ENCODE measurements around the gene DTX3. TPM values are rescaled to one million over a fixed set of nuclear protein-coding genes. Genes with fewer than 3 reads are reported as not detected.

The DTX3 gene
- total RNA-seq, 1 experiment from 2014 or later, result 0.37 TPM

GRCh38 chr12:57581802-57582201 is 22.8 kb upstream of the DTX3 start:
- CTCF ChIA-PET, result interaction anchor here (2.1 to 3.3 kb wide), 2 partner anchors 11 to 144 kb away, joined by 15 to 18 read pairs; partner anchors contain the start of gene PIP4K2C
- Histone ChIP-seq H3K36me3 (ENCODE audit: control insufficient read depth in 1 of 2, insufficient read depth in 2 of 2, low read length in 2 of 2) (peaks cover 0 to 8% of the 10 kb centered on the region in 2 experiments; a peak in 2 of 4 replicates), H3K4me3 (replicated peaks in 1 of 2; ENCODE audit: low read depth in 1 of 2, low read length in 2 of 2) (no peak overlapping the region), H3K9ac (ENCODE audit: low read length) (no peak overlapping the region), H3K9me2 (ENCODE audit: insufficient read depth) (no peaks in the 10 kb centered on the region), H3K27me3 (ENCODE audit: insufficient read depth, low read length) (no peaks in the 10 kb centered on the region), H3K4me1 (ENCODE audit: control insufficient read depth in 1 of 2, insufficient read depth in 2 of 2, low read length in 2 of 2) (no peaks in the 10 kb centered on the region), H2AFZ (ENCODE audit: low read depth, low read length, poor library complexity, severe bottlenecking) (no peak overlapping the region), H3K79me2 (ENCODE audit: insufficient read depth, low read length) (no peaks in the 10 kb centered on the region), H4K20me1 (ENCODE audit: insufficient read depth) (no peaks in the 10 kb centered on the region), H3K4me2 (ENCODE audit: low read length) (no peak overlapping the region), H3K27ac (ENCODE audit: low read depth, low read length) (no peak overlapping the region), H3K9me3 (ENCODE audit: control insufficient read depth in 1 of 2, insufficient read depth in 1 of 2, low read depth in 1 of 2, low read length in 2 of 2) (no peaks in the 10 kb centered on the region)
- POLR2A ChIA-PET, result no interaction called here
- TF ChIP-seq CBX3 (IDR thresholded peaks at IDR 0.05; ENCODE audit: low read depth) (no peak), EZH2 (IDR thresholded peaks at IDR 0.05) (no peak)
- intact Hi-C loops (cut with micrococcal nuclease), result loop anchor here (5.0 kb wide), 1 partner anchor 110 kb away; the partner anchor contains the start of gene OS9
- no peak for ATAC-seq
- DNase-seq (ENCODE audit: low read depth, low spot score), result no peak
- no TSS peak for BruUV-seq (replicated peaks)
- RAD21 ChIA-PET (ENCODE audit: low non-redundant PET in 1 of 2, low total read pairs in 2 of 2, uncharacterized antibody in 2 of 2, unreplicated experiment in 2 of 2), result no interaction called here

DNA sequence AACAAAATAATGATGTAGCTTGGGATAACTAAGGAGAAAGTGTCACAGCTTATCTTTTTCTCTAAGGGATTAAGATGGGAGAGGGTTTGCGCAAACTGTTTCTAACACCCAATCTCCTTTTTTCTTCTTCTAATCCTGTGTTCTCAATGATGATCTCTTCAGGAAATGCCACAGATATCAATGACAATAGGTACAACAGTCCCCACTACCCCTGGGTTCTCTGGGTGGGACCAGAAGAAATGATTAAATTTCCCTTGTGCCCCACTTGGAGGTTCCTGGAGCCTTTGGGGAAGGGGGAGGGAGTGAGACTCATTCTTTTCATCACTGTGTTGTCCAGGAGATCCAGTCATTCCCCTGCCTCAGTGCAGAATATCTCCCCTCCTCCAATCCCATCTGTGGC is 22.2 kb upstream of the DTX3 start:
- BruUV-seq (replicated peaks), result no TSS peak
- no peaks in the 10 kb centered on the region for H3K27me3 ChIP-seq (ENCODE audit: insufficient read depth, low read length)
- ChIA-PET RAD21 (ENCODE audit: low non-redundant PET in 1 of 2, low total read pairs in 2 of 2, uncharacterized antibody in 2 of 2, unreplicated experiment in 2 of 2) (interaction anchor here (1.0 to 1.3 kb wide), 2 partner anchors 36 to 175 kb away, joined by 3 read pairs; no protein-coding TSS in a partner anchor), CTCF (interaction anchor here (0.7 to 3.3 kb wide), 4 partner anchors 10 to 1268 kb away, joined by 3 to 18 read pairs (median 14); partner anchors contain the start of gene PIP4K2C), POLR2A (no interaction called here)
- H3K27ac ChIP-seq (ENCODE audit: low read depth, low read length), result no peak overlapping the region
- H3K79me2 ChIP-seq (ENCODE audit: insufficient read depth, low read length), result no peaks in the 10 kb centered on the region
- no peak overlapping the region for H3K4me2 ChIP-seq (ENCODE audit: low read length)
- H3K36me3 ChIP-seq (ENCODE audit: control insufficient read depth in 1 of 2, insufficient read depth in 2 of 2, low read length in 2 of 2), result peaks cover 0 to 8% of the 10 kb centered on the region in 2 experiments; a peak in 2 of 4 replicates
- H3K9me2 ChIP-seq (ENCODE audit: insufficient read depth), result no peaks in the 10 kb centered on the region
- no peak overlapping the region for H2AFZ ChIP-seq (ENCODE audit: low read depth, low read length, poor library complexity, severe bottlenecking)
- ATAC-seq (no peak), DNase-seq (ENCODE audit: low read depth, low spot score) (no peak)
- no peaks in the 10 kb centered on the region for H4K20me1 ChIP-seq (ENCODE audit: insufficient read depth)
- H3K9me3 ChIP-seq (ENCODE audit: control insufficient read depth in 1 of 2, insufficient read depth in 1 of 2, low read depth in 1 of 2, low read length in 2 of 2), result no peaks in the 10 kb centered on the region
- H3K4me1 ChIP-seq (ENCODE audit: control insufficient read depth in 1 of 2, insufficient read depth in 2 of 2, low read length in 2 of 2), result no peaks in the 10 kb centered on the region
- intact Hi-C loops (cut with micrococcal nuclease), result loop anchor here (5.0 kb wide), 1 partner anchor 110 kb away; the partner anchor contains the start of gene OS9
- H3K9ac ChIP-seq (ENCODE audit: low read length), result no peak overlapping the region
- no peak for TF ChIP-seq CBX3 (IDR thresholded peaks at IDR 0.05; ENCODE audit: low read depth)
- TF ChIP-seq ZBTB33 (IDR thresholded peaks at IDR 0.05; ENCODE audit: extremely low read depth, insufficient replicate concordance, low read length), result no peak
- TF ChIP-seq CEBPB (IDR thresholded peaks at IDR 0.05; ENCODE audit: low read depth), result no peak
- TF ChIP-seq POLR2AphosphoS5 (IDR thresholded peaks at IDR 0.05; ENCODE audit: low read depth, low read length), result no peak
- no peak for TF ChIP-seq TCF7L2 (IDR thresholded peaks at IDR 0.05; ENCODE audit: borderline replicate concordance, extremely low read depth, insufficient read depth, insufficient read length)
- TF ChIP-seq POLR2A (IDR thresholded peaks at IDR 0.05; ENCODE audit: borderline replicate concordance, extremely low read depth, insufficient read depth, insufficient read length), result no peak
- TF ChIP-seq FOSL1 (IDR thresholded peaks at IDR 0.05; ENCODE audit: low read depth), result no peak
- TF ChIP-seq SP1 (IDR thresholded peaks at IDR 0.05; ENCODE audit: low read depth), result no peak
- TF ChIP-seq ZNF274 (IDR thresholded peaks at IDR 0.05; ENCODE audit: low read depth, low read length), result no peak
- no peak overlapping the region for H3K4me3 ChIP-seq (replicated peaks in 1 of 2; ENCODE audit: low read depth in 1 of 2, low read length in 2 of 2)

All from HCT116 (cell line).